Upper lobe of left lung (tissue), 6 donors: ENCODE results near the gene ANKHD1. TPM values are rescaled to one million over a fixed set of nuclear protein-coding genes. Genes with fewer than 3 reads are reported as not detected.

Source experiments
- ATAC-seq, 2 donors: fragments of 200-7000 bp; cut with Tn5 transposase; one replicate each; pipeline ENCODE4 v1.9.1; 2022; ENCODE audit warnings: mild to moderate bottlenecking in 2 of 2, moderate library complexity in 2 of 2; ENCODE audit not compliant: low FRiP score in 2 of 2
- DNase-seq, 2 donors: peaks; one replicate each; pipeline ENCODE4 v3.0.0-alpha.2; 2019 to 2020
- H3K27ac ChIP-seq, 4 donors: fragments of 200-600 bp; sonication (generic); one replicate each; pipeline ENCODE4 v1.5.1; 2016 to 2019
- H3K27me3 ChIP-seq, 4 donors: fragments of 200-600 bp; sonication (generic); one replicate each; pipeline ENCODE4 v1.5.1; 2017 to 2019
- H3K36me3 ChIP-seq, 4 donors: fragments of 200-600 bp; sonication (generic); one replicate each; pipeline ENCODE4 v1.5.1; 2016 to 2019
- H3K4me1 ChIP-seq, 4 donors: fragments of 200-600 bp; sonication (generic); one replicate each; pipeline ENCODE4 v1.5.1; 2018 to 2019
- H3K4me3 ChIP-seq, 4 donors: fragments of 200-600 bp; sonication (generic); one replicate each; pipeline ENCODE4 v1.5.1; 2017 to 2019; ENCODE audit warnings: mild to moderate bottlenecking in 2 of 4, moderate library complexity in 1 of 4
- H3K9me3 ChIP-seq, 4 donors: fragments of 200-600 bp; sonication (generic); one replicate each; pipeline ENCODE4 v1.5.1; 2018 to 2019
- EP300 ChIP-seq, 4 donors: sonication (generic); formaldehyde crosslinking; IDR thresholded peaks; one replicate each; pipeline ENCODE4 v1.5.1; 2017; ENCODE audit warnings: antibody characterized with exemption in 4 of 4, control low read depth in 2 of 4
- POLR2A ChIP-seq, 4 donors: fragments of 450-650 bp; IDR thresholded peaks; one replicate each; pipeline ENCODE4 v1.5.1; 2016 to 2017; ENCODE audit warnings: antibody characterized with exemption in 4 of 4, mild to moderate bottlenecking in 2 of 4
- POLR2AphosphoS5 ChIP-seq, 2 donors: sonication (generic); formaldehyde crosslinking; IDR thresholded peaks; one replicate each; pipeline ENCODE4 v1.5.1; 2017; ENCODE audit warnings: antibody characterized with exemption in 2 of 2
- WGBS, 2 donors: methylation state at CpG; one replicate each; pipeline ENCODE4 v1.1.5; 2017 to 2018; 5-methylcytosine and 5-hydroxymethylcytosine counted together
- total RNA-seq, 6 donors: library from RNA; depleted of rRNA in 4 of 6; stranded (reverse); fragments of >200 nt in 4 of 6; gene quantifications; one replicate each; pipeline versions ENCODE4 v1.1.0 to v1.2.1, GENCODE V29; 2016 to 2021
- TF ChIP-seq, protein P1 (sequence below), 6 experiments: fragments of 450-650 bp in 4 of 6; fragments of 200-600 bp in 2 of 6; sonication (generic) in 2 of 6; IDR thresholded peaks; one replicate each; pipeline ENCODE4 v1.5.1; 2016 to 2019; ENCODE audit warnings: antibody characterized with exemption in 6 of 6
- donor health status: DM: no; HTN: no; CAD: no; lungs with moderate emphysema.
- donor health status: DM: no; HTN: yes; CAD: no; lungs with severe emphysema.

ANKHD1 gene
- total RNA-seq, 6 donors from 2014 or later: 97.0 to 338 (median 135) TPM

DNA sequence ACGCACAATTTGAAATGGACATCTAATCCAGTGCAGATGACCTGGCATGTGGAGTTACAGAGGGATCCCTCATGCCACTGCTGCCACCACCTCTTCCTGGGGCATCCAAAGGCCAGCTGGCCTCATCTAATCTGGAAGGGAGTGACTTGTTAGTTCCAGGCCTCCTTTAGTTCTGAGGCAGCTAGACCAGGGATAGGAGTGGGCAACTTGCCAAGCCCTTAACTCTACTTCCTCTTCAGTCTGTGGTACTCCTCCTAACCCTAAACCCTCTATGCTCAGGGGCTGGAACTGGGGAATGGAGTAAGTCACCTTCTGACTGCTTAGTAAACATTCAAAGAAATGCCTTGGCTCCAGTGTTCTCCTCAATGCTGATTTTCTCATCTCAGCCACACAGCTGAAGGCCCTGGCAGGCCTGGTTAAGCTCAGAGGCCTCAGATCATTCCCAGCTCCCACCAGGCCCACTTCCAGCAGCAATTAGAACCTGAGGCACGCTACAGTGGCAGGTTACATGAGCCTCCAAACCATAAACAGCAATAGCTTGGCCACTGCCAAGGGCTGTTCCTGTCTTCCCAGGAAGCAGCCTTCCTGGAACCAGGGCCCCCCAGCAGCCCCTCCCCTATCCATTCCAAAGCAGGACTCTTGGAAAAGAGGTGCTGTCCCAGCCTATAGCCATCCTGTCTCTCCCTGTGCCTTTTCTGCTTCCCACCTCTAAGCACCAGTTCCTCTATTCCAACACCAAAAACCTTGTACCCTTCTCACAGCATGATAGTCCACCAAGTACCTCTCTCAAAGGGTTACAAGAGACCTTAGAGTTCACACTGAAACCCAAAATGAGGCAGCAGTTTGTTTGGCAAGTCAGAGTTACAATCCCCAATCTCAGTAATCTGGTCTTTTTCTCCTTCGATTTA is 147.9 kb downstream of the ANKHD1 start:
- H3K27me3 ChIP-seq: no peaks in the 10 kb centered on the region
- 80% methylated on average over 3 of the region's 3 CpGs for WGBS, 2 donors
- H3K4me1 ChIP-seq: peaks cover 34 to 51% (median 42%) of the 10 kb centered on the region in 4 donors
- DNase-seq (peak in 1 of 2 donors; percentile 86), ATAC-seq (peak in 1 of 2 donors; percentile 18)
- no peak overlapping the region for H3K4me3 ChIP-seq
- H3K27ac ChIP-seq: peak overlapping the region; percentile 92 to 99 (median 94)
- H3K36me3 ChIP-seq: peaks cover 14 to 46% (median 28%) of the 10 kb centered on the region in 4 donors
- TF ChIP-seq EP300 (IDR thresholded peaks at IDR 0.05): no peak
- TF ChIP-seq POLR2AphosphoS5 (IDR thresholded peaks at IDR 0.05): peak in 1 of 2 donors; percentile 9
- TF ChIP-seq, protein P1, sequence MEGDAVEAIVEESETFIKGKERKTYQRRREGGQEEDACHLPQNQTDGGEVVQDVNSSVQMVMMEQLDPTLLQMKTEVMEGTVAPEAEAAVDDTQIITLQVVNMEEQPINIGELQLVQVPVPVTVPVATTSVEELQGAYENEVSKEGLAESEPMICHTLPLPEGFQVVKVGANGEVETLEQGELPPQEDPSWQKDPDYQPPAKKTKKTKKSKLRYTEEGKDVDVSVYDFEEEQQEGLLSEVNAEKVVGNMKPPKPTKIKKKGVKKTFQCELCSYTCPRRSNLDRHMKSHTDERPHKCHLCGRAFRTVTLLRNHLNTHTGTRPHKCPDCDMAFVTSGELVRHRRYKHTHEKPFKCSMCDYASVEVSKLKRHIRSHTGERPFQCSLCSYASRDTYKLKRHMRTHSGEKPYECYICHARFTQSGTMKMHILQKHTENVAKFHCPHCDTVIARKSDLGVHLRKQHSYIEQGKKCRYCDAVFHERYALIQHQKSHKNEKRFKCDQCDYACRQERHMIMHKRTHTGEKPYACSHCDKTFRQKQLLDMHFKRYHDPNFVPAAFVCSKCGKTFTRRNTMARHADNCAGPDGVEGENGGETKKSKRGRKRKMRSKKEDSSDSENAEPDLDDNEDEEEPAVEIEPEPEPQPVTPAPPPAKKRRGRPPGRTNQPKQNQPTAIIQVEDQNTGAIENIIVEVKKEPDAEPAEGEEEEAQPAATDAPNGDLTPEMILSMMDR (IDR thresholded peaks at IDR 0.05): no peak
- H3K9me3 ChIP-seq: no peaks in the 10 kb centered on the region

DNA sequence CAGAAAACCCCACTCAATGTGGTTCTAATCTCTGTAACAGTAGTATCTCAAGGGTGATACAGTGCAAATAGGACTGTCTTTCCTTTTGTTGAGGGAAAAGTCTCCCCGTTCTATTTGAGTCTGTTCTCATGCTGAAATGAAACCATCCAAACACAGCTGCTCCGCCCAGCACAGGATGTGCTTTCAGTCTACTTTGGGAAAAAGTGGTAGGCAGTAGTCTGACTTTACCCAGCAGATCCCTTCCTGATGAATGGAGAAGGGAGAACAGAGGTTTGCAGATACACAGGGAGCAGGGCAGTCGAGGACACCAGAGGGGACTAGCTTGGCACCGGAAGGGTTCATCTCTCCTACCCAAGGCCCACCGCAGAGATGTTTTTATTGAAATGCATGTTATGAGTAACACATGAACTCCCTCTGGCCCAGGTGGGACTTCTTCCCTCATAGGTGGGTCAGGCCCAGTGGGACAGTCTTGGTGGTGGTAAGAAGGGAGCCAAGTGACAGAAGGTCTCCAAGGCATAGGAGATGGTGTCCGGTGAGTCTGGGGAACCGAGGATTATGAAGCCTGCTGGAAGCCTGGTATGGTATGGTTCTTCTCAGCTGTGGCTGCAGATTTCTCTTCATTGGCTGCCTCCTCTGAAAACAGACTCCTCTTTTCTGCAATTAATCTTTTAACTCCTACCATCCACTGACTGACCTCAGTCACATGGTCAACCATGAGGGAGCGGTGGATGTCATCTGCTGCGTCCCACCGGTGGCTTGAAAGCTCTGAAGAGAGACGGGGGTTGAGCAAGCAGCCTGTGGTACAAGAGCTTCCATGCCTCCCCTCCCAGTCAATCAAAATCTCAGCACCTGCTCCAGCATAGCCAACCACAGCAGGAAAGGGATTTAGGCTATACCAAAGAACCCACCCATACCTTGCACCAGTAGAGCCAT is 148.8 kb downstream of the ANKHD1 start:
- ATAC-seq (no peak), DNase-seq (no peak)
- H3K36me3 ChIP-seq: peaks cover 14 to 43% (median 27%) of the 10 kb centered on the region in 4 donors
- H3K27ac ChIP-seq: peak overlapping the region; percentile 92 to 99 (median 94)
- no peaks in the 10 kb centered on the region for H3K9me3 ChIP-seq
- H3K4me3 ChIP-seq: no peak overlapping the region
- TF ChIP-seq, protein P1 (IDR thresholded peaks at IDR 0.05): no peak
- TF ChIP-seq POLR2AphosphoS5 (IDR thresholded peaks at IDR 0.05) (no peak), POLR2A (IDR thresholded peaks at IDR 0.05) (no peak), EP300 (IDR thresholded peaks at IDR 0.05) (no peak)
- no peaks in the 10 kb centered on the region for H3K27me3 ChIP-seq
- peaks cover 35 to 61% (median 50%) of the 10 kb centered on the region in 4 donors for H3K4me1 ChIP-seq
- WGBS, 2 donors: 84 to 91% methylated on average over 9 of the region's 11 CpGs

DNA sequence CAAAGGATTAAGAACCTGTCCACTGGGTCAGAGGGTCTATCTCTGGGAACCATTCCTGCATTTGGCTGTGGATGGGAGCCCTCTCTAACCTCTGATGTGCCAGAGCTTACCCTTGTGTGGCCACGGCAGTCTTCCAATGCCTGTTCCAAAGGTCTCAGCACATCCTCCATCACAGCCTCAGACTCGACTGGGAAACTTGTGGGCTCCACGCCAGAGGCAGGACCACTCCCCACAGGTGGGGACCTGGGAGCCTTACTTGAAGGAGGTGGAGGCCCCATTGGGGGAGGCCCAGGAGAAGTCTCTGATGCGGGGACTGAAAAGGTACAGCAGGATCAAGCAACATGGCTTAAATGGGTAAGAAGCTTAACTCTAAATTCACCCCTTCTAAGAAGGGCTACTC is 150.2 kb downstream of the ANKHD1 start:
- DNase-seq: no peak
- Histone ChIP-seq H3K4me3 (no peak overlapping the region), H3K27me3 (no peaks in the 10 kb centered on the region), H3K4me1 (peaks cover 44 to 66% (median 57%) of the 10 kb centered on the region in 4 donors), H3K36me3 (peaks cover 14 to 43% (median 27%) of the 10 kb centered on the region in 4 donors), H3K27ac (no peak overlapping the region), H3K9me3 (no peaks in the 10 kb centered on the region)
- ATAC-seq: no peak
- TF ChIP-seq POLR2A (IDR thresholded peaks at IDR 0.05) (no peak), EP300 (IDR thresholded peaks at IDR 0.05) (no peak), POLR2AphosphoS5 (IDR thresholded peaks at IDR 0.05) (no peak)
- TF ChIP-seq, protein P1 (IDR thresholded peaks at IDR 0.05): no peak
- WGBS, 2 donors: 87 to 94% methylated on average over 4 of the region's 4 CpGs

DNA sequence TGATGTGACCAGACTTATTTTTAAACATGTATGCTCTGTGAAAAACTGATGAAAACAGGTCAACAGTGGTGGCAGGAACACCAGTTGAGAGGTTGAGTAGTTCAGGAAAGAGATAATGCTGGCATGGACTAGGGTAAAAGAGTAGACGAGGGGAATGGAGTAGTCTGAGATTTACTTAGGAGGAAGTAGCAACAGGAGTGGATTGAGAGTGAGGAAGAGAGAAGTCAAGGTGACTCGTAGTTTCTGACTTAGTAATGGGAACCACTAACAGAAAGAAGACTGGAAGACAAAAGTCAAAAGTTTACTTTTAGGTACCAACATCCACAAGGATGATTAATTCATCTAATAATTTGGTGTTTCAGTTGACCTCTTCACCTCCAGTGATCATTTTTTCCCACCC is 152.0 kb downstream of the ANKHD1 start:
- Histone ChIP-seq H3K9me3 (no peaks in the 10 kb centered on the region), H3K4me1 (peaks cover 35 to 57% (median 47%) of the 10 kb centered on the region in 4 donors), H3K27me3 (no peaks in the 10 kb centered on the region), H3K4me3 (no peak overlapping the region), H3K27ac (peak overlapping the region in 1 of 4 donors; percentile 25), H3K36me3 (peaks cover 14 to 43% (median 27%) of the 10 kb centered on the region in 4 donors)
- no peak for ATAC-seq
- 56 to 64% methylated on average over 2 of the region's 2 CpGs for WGBS, 2 donors
- TF ChIP-seq, protein P1 (IDR thresholded peaks at IDR 0.05): no peak
- TF ChIP-seq POLR2AphosphoS5 (IDR thresholded peaks at IDR 0.05): no peak
- TF ChIP-seq POLR2A (IDR thresholded peaks at IDR 0.05): no peak
- TF ChIP-seq EP300 (IDR thresholded peaks at IDR 0.05): no peak
- DNase-seq: no peak
